Camera-type eye (tissue), 1 donor: Measurements from ENCODE around the gene CYB5R4. TPM values are rescaled to one million over a fixed set of nuclear protein-coding genes. Genes with fewer than 3 reads are reported as not detected.

ENCODE experiments used
- total RNA-seq: library from RNA; depleted of rRNA; stranded (reverse); fragments of >200 nt; gene quantifications from one replicate; pipeline ENCODE4 v1.2.3, GENCODE V29; 2014

CYB5R4 gene, protein sequence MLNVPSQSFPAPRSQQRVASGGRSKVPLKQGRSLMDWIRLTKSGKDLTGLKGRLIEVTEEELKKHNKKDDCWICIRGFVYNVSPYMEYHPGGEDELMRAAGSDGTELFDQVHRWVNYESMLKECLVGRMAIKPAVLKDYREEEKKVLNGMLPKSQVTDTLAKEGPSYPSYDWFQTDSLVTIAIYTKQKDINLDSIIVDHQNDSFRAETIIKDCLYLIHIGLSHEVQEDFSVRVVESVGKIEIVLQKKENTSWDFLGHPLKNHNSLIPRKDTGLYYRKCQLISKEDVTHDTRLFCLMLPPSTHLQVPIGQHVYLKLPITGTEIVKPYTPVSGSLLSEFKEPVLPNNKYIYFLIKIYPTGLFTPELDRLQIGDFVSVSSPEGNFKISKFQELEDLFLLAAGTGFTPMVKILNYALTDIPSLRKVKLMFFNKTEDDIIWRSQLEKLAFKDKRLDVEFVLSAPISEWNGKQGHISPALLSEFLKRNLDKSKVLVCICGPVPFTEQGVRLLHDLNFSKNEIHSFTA
- 17.2 TPM for total RNA-seq

DNA sequence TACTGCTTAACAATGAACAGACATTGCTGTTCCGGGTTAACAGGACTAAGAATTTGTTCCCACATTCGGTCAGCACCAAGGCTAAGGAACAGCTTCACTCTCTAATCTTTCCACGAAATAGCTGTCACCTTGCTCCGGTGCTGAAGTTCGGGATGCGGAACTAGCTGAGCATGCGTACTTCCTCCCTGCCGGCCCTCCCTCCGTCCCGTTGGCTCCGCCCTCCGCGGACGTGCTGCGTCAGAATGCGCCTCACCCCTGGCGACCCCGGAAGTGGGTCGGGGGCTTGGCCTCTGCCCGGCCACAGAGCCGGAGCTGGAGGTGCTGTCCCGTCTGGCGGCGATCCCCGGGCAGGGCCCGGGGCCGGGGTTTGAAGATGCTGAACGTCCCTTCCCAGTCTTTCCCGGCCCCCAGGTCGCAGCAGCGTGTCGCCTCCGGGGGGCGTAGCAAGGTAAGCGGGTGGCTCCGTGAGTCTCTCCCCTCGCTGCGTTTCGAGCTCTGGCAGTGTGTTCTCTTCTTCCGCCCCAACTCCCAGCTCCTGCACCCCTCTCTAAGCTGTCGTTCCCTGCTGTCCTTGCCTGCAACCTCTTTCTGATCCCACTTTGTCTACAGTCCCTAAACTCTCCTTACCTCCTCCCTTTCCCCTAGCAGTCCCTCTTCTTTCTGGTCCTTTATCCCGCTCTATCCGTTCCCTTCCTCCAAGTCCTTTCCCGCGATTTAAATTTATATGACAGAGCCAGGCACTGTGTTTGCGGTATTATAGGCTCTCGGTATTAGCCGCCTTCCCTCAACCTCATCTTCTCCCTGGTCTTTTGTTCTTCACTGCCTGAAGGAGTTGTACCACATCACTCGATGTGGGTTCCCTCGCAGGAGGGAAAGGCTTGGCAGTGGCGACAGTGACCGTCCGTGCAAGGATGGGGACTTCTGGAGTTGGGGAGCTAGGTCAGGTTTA lies at the start of gene CYB5R4:
CYB5R4 (plus strand) TSS at position 280 of the 949 bp plus-strand sequence; CDS start at position 374, 94 bp downstream.

DNA sequence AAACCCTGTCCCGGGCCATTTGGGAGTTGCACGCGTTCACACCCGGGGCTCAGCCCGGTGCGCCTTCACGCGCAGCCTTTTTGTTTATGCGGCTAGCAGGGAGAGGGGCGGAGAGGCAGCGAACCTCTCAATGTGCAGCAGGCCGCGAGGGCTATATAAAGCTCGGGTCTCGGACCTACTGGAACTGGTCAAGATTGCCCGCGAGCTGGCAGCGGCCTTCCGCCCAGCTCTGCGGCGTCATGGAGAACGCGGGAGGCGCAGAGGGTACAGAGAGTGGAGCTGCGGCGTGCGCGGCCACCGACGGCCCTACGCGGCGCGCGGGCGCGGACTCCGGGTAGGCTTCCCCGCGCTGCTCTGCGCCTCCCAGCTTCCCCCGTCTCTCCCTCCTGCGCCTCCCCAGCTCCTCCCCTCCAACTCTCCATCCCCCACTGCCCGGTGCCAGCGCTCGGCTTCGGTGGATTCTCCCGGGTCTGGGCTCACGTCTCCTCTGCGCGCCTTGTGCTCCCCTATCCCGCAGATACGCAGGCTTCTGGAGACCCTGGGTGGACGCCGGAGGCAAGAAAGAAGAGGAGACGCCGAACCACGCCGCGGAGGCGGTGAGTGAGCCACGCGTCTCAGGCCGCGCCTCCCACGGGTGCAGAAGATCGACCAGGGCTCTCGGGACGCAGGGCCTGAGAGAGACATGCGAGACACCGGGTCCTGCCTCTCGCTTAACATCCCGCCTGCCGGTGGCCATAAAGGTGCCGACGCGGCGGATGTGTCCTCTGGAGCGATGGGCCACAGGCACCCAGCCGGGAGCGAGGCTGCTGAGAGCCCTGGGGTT lies 6.1 kb upstream of the CYB5R4 start, which contains the start of gene RIPPLY2:
RIPPLY2 (plus strand) TSS at position 183 of the 823 bp plus-strand sequence; CDS start at position 240, 57 bp downstream.

Other genes starting within 250 kb of the CYB5R4 start
- gene SNAP91, start 150.6 kb upstream of the CYB5R4 start, total RNA-seq, result 68.5 TPM
- gene RIPPLY2, start 6.3 kb upstream of the CYB5R4 start, total RNA-seq, result 2.7 TPM
- gene MRAP2, start 174.1 kb downstream of the CYB5R4 start, total RNA-seq, result 5.9 TPM